ENCODE data around the gene NLRP12. TPM values are rescaled to one million over a fixed set of nuclear protein-coding genes. Genes with fewer than 3 reads are reported as not detected.
"Not testable (repeated sequence)": the region's sequence is repeated elsewhere in the genome, so short reads cannot be mapped to it uniquely, and the experiment has no call there.

The NLRP12 gene
- total RNA-seq, 6 donors from 2014 or later, result 3.1 to 10.3 (median 6.7) TPM

DNA sequence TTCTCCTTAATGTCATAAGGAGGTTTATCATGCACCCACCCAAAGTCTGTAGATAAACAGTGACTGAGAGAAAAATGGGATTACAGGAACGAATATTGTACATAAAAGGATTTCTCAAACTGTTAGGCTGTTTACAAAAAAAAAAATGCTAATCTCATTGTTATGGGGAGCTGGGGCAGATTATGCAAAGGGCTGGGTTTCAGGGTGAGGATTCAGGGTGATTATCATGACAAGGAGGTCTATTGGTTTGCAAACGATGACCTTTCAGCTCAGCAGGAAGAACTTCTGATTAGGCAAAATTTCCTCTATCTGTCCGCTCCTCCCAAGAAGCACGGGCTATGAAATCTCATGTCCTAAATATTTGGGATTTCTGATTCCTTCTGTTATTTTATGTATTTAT, 41.4 kb downstream of the NLRP12 start:
- no peaks in the 10 kb centered on the region for H3K36me3 ChIP-seq
- no peaks in the 10 kb centered on the region for H3K4me1 ChIP-seq
- no peaks in the 10 kb centered on the region for H3K9me3 ChIP-seq
- H3K27ac ChIP-seq, result no peak overlapping the region
- no peaks in the 10 kb centered on the region for H3K27me3 ChIP-seq
- WGBS, 2 donors, result 75 to 76% methylated on average over 4 of the region's 4 CpGs
- DNase-seq (no peak), ATAC-seq (ENCODE audit: low FRiP score in 2 of 2) (no peak)
- no peak for TF ChIP-seq POLR2AphosphoS5 (IDR thresholded peaks at IDR 0.05)
- no peak for TF ChIP-seq EP300 (IDR thresholded peaks at IDR 0.05)
- TF ChIP-seq, protein P1, sequence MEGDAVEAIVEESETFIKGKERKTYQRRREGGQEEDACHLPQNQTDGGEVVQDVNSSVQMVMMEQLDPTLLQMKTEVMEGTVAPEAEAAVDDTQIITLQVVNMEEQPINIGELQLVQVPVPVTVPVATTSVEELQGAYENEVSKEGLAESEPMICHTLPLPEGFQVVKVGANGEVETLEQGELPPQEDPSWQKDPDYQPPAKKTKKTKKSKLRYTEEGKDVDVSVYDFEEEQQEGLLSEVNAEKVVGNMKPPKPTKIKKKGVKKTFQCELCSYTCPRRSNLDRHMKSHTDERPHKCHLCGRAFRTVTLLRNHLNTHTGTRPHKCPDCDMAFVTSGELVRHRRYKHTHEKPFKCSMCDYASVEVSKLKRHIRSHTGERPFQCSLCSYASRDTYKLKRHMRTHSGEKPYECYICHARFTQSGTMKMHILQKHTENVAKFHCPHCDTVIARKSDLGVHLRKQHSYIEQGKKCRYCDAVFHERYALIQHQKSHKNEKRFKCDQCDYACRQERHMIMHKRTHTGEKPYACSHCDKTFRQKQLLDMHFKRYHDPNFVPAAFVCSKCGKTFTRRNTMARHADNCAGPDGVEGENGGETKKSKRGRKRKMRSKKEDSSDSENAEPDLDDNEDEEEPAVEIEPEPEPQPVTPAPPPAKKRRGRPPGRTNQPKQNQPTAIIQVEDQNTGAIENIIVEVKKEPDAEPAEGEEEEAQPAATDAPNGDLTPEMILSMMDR (IDR thresholded peaks at IDR 0.05), result no peak
- TF ChIP-seq POLR2A (IDR thresholded peaks at IDR 0.05), result no peak
- no peak overlapping the region for H3K4me3 ChIP-seq

DNA sequence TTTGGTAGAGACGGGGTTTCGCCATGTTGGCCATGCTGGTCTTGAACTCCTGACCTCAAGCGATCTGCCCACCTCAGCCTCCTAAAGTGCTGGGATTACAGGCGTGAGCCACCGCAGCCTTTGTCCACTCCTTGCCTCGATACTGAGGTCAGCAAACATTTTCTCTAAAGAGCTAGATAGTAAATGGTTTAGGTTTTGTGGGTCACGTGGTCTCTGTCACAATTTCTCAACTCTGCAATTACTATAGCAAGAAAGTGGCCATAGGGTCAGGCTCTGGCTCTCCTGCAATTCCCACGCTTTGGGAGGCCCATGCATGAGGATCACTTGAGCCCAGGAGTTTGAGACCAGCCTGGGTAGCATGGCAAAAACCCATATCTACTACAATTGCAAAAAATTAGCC, 42.8 kb downstream of the NLRP12 start:
- not testable (repeated sequence) for H3K9me3 ChIP-seq; H3K4me1 ChIP-seq; ATAC-seq (ENCODE audit: low FRiP score in 2 of 2); H3K27ac ChIP-seq; DNase-seq; H3K36me3 ChIP-seq; H3K4me3 ChIP-seq; H3K27me3 ChIP-seq
- WGBS, 2 donors, result 90 to 91% methylated on average over 7 to 8 of the region's 8 CpGs

DNA sequence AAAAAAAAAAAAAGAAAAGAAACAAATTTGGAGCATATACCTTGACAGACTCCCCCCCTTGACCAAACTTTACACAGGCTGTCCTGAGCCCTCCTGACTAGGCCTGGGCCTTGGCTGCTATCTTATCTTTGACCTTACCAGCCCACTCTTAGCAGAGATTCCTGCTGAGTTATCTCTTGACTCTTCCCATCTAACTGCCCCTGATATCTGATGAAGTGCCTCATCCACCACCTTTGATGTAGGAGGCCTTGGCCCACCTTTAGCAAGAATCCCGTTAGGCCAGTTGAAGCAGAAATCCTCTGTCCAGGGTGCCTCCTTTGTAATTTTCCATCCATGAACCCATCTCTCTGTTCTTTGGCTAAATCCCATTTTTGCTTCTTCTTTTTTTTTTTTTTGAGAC, 43.6 kb downstream of the NLRP12 start:
- ATAC-seq (ENCODE audit: low FRiP score in 2 of 2), result no peak
- 59 to 65% methylated on average over 1 of the region's 1 CpG for WGBS, 2 donors

DNA sequence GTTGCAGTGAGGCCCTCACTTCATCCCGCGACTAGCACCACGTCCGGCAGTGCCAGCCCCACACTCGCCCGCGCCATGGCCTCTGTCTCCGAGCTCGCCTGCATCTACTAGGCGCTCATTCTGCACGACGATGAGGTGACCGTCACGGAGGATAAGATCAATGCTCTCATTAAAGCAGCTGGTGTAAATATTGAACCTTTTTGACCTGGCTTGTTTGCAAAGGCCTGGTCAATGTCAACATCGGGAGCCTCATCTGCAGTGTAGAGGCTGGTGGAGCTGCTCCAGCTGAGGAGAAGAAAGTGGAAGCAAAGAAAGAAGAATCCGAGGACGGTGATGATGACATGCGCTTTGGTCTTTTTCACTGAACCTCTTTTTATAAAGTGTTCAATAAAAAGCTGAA, 48.6 kb downstream of the NLRP12 start:
- Histone ChIP-seq H3K4me1 (no peaks in the 10 kb centered on the region), H3K9me3 (no peaks in the 10 kb centered on the region), H3K36me3 (no peaks in the 10 kb centered on the region), H3K4me3 (no peak overlapping the region), H3K27ac (no peak overlapping the region), H3K27me3 (no peaks in the 10 kb centered on the region)
- WGBS, 2 donors, result 80 to 83% methylated on average over 18 of the region's 18 CpGs
- DNase-seq, result no peak
- no peak for ATAC-seq (ENCODE audit: low FRiP score in 2 of 2)
- TF ChIP-seq EP300 (IDR thresholded peaks at IDR 0.05) (no peak), POLR2AphosphoS5 (IDR thresholded peaks at IDR 0.05) (no peak), POLR2A (IDR thresholded peaks at IDR 0.05) (no peak)
- TF ChIP-seq, protein P1 (IDR thresholded peaks at IDR 0.05), result no peak

More for the DNA sequence above, 43.6 kb downstream of the NLRP12 start:
- Histone ChIP-seq H3K9me3 (no peaks in the 10 kb centered on the region), H3K27ac (no peak overlapping the region), H3K36me3 (no peaks in the 10 kb centered on the region), H3K4me3 (no peak overlapping the region), H3K4me1 (no peaks in the 10 kb centered on the region), H3K27me3 (no peaks in the 10 kb centered on the region)
- DNase-seq, result no peak
- TF ChIP-seq POLR2A (IDR thresholded peaks at IDR 0.05) (no peak), POLR2AphosphoS5 (IDR thresholded peaks at IDR 0.05) (no peak), EP300 (IDR thresholded peaks at IDR 0.05) (no peak)
- TF ChIP-seq, protein P1 (IDR thresholded peaks at IDR 0.05), result no peak

DNA sequence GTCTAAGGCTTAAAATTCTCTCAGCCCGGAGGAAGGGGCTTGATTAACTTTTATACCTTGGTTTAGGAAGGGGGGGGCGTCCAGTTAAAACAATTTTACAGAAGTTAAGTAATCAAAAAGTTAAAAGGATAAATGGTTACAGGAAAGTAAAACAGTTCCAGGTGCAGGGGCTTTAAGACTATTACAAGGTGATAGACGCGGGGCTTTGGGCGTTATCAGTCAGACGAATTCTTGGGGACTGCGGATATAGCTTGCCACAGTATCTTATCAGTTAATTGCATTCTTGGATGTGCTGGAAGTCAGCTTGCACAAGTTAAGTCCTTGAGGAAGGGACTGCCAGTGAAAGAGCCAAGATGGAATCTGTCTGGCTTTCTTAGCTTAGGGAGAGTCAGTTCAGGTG, 49.6 kb downstream of the NLRP12 start:
- H3K36me3 ChIP-seq; H3K27ac ChIP-seq; ATAC-seq (ENCODE audit: low FRiP score in 2 of 2); H3K4me1 ChIP-seq; DNase-seq; H3K27me3 ChIP-seq; H3K4me3 ChIP-seq; H3K9me3 ChIP-seq: not testable (repeated sequence)
- 47 to 54% methylated on average over 7 of the region's 7 CpGs for WGBS, 2 donors

DNA sequence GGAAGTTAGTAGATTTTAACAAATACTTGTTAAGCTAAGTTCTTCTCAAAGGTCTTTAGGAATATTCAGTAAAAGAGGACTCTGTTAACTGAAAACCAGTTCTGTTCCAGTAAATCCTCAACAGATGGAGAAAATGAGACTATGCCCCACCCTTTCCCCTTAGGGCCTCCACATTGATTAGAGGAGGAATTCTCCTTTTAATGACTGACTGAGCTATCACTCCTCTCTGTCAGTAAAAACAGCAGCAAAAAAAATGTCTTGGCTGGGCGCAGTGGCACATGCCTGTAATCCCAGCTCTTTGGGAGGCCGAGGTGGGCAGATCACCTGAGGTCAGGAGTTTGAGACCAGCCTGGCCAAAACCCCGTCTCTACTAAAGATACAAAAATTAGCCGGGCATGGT, 50.1 kb downstream of the NLRP12 start:
- TF ChIP-seq POLR2AphosphoS5 (IDR thresholded peaks at IDR 0.05), result no peak
- TF ChIP-seq, protein P1 (IDR thresholded peaks at IDR 0.05), result no peak
- TF ChIP-seq POLR2A (IDR thresholded peaks at IDR 0.05), result no peak
- no peak for TF ChIP-seq EP300 (IDR thresholded peaks at IDR 0.05)
- Histone ChIP-seq H3K27me3 (no peaks in the 10 kb centered on the region), H3K36me3 (no peaks in the 10 kb centered on the region), H3K27ac (no peak overlapping the region), H3K9me3 (no peaks in the 10 kb centered on the region), H3K4me3 (no peak overlapping the region), H3K4me1 (peaks cover 0 to 4% (median 0%) of the 10 kb centered on the region in 4 donors)
- ATAC-seq (ENCODE audit: low FRiP score in 2 of 2), result no peak
- no peak for DNase-seq
- 58 to 62% methylated on average over 4 of the region's 4 CpGs for WGBS, 2 donors

All from upper lobe of left lung (tissue), 6 donors.